HepG2 (cell line): ENCODE data around the gene IL1R1. TPM values are rescaled to one million over a fixed set of nuclear protein-coding genes. Genes with fewer than 3 reads are reported as not detected.

Source experiments
- AGO1 ChIP-seq: fragments of 200-400 bp; formaldehyde crosslinking; IDR thresholded peaks from 2 replicates; pipeline ENCODE4 v1.6.1; 2017; ENCODE audit warnings: mild to moderate bottlenecking, low read depth, low read length, moderate library complexity; ENCODE audit not compliant: poor library complexity, severe bottlenecking
- BORCS8-MEF2B ChIP-seq: sonication (generic); formaldehyde crosslinking; IDR thresholded peaks from 2 replicates; pipeline ENCODE4 v1.8.0; 2022; ENCODE audit warnings: mild to moderate bottlenecking, missing genetic modification reagents
- DPF2 ChIP-seq: sonication (generic); formaldehyde crosslinking; IDR thresholded peaks from 2 replicates; pipeline ENCODE4 v1.4.0; 2020; ENCODE audit warnings: mild to moderate bottlenecking, low read depth, missing genetic modification reagents, borderline replicate concordance
- FOXO4 ChIP-seq: sonication (generic); formaldehyde crosslinking; conservative IDR thresholded peaks from 2 replicates; pipeline ENCODE4 v1.8.1; 2023; ENCODE audit warnings: missing genetic modification reagents
- GABPB1 ChIP-seq: IDR thresholded peaks from 2 replicates; pipeline ENCODE4 v1.6.1; 2016; ENCODE audit warnings: mild to moderate bottlenecking, missing genetic modification reagents, moderate library complexity, missing compliant biosample characterization
- HNF1A ChIP-seq, 2 experiments: sonication (generic) in 1 of 2; formaldehyde crosslinking in 1 of 2; IDR thresholded peaks; 2 replicates each; pipeline versions ENCODE4 v1.4.0 to v1.6.1; 2016 to 2020; ENCODE audit warnings: borderline replicate concordance in 1 of 2, low read depth in 1 of 2, mild to moderate bottlenecking in 1 of 2, missing genetic modification reagents in 1 of 2
- JUND ChIP-seq: sonication (generic); formaldehyde crosslinking; IDR thresholded peaks from 2 replicates; pipeline ENCODE4 v1.8.0; 2022; ENCODE audit warnings: mild to moderate bottlenecking, missing genetic modification reagents
- KLF6 ChIP-seq: IDR thresholded peaks from 2 replicates; pipeline ENCODE4 v1.8.0; 2016; ENCODE audit warnings: missing biosample characterization, missing genetic modification reagents
- MYNN ChIP-seq: sonication (generic); formaldehyde crosslinking; IDR thresholded peaks from 2 replicates; pipeline ENCODE4 v1.4.0; 2020; ENCODE audit warnings: mild to moderate bottlenecking, low read depth, missing genetic modification reagents
- TEAD3 ChIP-seq: optimal IDR thresholded peaks from 2 replicates; pipeline ENCODE3; 2016; ENCODE audit warnings: borderline replicate concordance
- WIZ ChIP-seq: sonication (generic); formaldehyde crosslinking; IDR thresholded peaks from 2 replicates; pipeline ENCODE4 v1.5.1; 2020; ENCODE audit warnings: mild to moderate bottlenecking, missing genetic modification reagents
- ZBTB38 ChIP-seq: sonication (generic); formaldehyde crosslinking; IDR thresholded peaks from 2 replicates; pipeline ENCODE4 v1.5.1; 2020; ENCODE audit warnings: mild to moderate bottlenecking, missing genetic modification reagents
- ZBTB42 ChIP-seq: sonication (generic); formaldehyde crosslinking; IDR thresholded peaks from 2 replicates; pipeline ENCODE4 v1.5.0; 2020; ENCODE audit warnings: mild to moderate bottlenecking, missing genetic modification reagents
- ZNF362 ChIP-seq: sonication (generic); formaldehyde crosslinking; IDR thresholded peaks from 2 replicates; pipeline ENCODE4 v1.4.0; 2020; ENCODE audit warnings: missing genetic modification reagents, mild to moderate bottlenecking, borderline replicate concordance
- ZNF556 ChIP-seq: sonication (generic); formaldehyde crosslinking; IDR thresholded peaks from 2 replicates; pipeline ENCODE4 v1.4.0; 2020; ENCODE audit warnings: mild to moderate bottlenecking, missing genetic modification reagents, borderline replicate concordance
- ZNF687 ChIP-seq: sonication (generic); formaldehyde crosslinking; IDR thresholded peaks from 2 replicates; pipeline ENCODE4 v1.5.1; 2020; ENCODE audit warnings: mild to moderate bottlenecking, missing genetic modification reagents, moderate library complexity
- polyA plus RNA-seq, 8 experiments: library from polyadenylated mRNA; depleted of rRNA in 3 of 8; stranded (reverse) in 7 of 8; unstranded in 1 of 8; fragments of >200 nt; fragmentation: Illumina TruSeq in 4 of 8; extraction: Trizol in 4 of 8; gene quantifications; 2 replicates each; pipeline versions ENCODE4 v1.2.1 to v1.2.3, GENCODE V29; 2011 to 2016; ENCODE audit warnings: low read depth in 4 of 8, missing spikeins in 1 of 8, mixed read lengths in 1 of 8; ENCODE audit not compliant: insufficient read depth in 1 of 8
- total RNA-seq, 5 experiments: library from RNA; depleted of rRNA; stranded (reverse); fragments of >200 nt; fragmentation: Illumina TruSeq; extraction: Trizol; gene quantifications; 2 replicates each; pipeline ENCODE4 v1.2.3, GENCODE V29; 2016; ENCODE audit warnings: low read depth in 1 of 5

The IL1R1 gene
- total and polyA plus RNA-seq, 2 of the 13 experiments (the other 11 are each of a cell fraction or from before 2014, with no cell fraction given) = 38.0 to 93.1 TPM

- no peak for TF ChIP-seq HNF1A (IDR thresholded peaks at IDR 0.05; ENCODE audit: low read depth)
- no peak for TF ChIP-seq HNF1A (CRISPR knock-in tag; IDR thresholded peaks at IDR 0.05; ENCODE audit: borderline replicate concordance)
- 0 out of 2 replicates have a peak, but pooled peaks have one; percentile 44 for TF ChIP-seq FOXO4 (CRISPR knock-in tag)
- TF ChIP-seq BORCS8-MEF2B (CRISPR knock-in tag) = 0 out of 2 replicates have a peak, but pooled peaks have one; percentile 3
- TF ChIP-seq AGO1 = no peak
- no peak for TF ChIP-seq JUND (CRISPR knock-in tag)
- peak; percentile 59 for TF ChIP-seq TEAD3 (CRISPR knock-in tag)
- TF ChIP-seq KLF6 (CRISPR knock-in tag) = no peak
- 0 out of 2 replicates have a peak, but pooled peaks have one; percentile 16 for TF ChIP-seq DPF2
- TF ChIP-seq ZBTB38 (CRISPR knock-in tag) = peak; percentile 89
- TF ChIP-seq MYNN (CRISPR knock-in tag) = no peak
- TF ChIP-seq GABPB1 (CRISPR knock-in tag) = 0 out of 2 replicates have a peak, but pooled peaks have one; percentile 9
- 0 out of 2 replicates have a peak, but pooled peaks have one; percentile 38 for TF ChIP-seq ZBTB42 (CRISPR knock-in tag)
- TF ChIP-seq ZNF556 = no peak
- peak; percentile 57 for TF ChIP-seq ZNF687
- no peak for TF ChIP-seq WIZ (CRISPR knock-in tag)
- TF ChIP-seq ZNF362 (CRISPR knock-in tag) = peak; percentile 54; the same call in 1 of the 2 replicates
These were observed 38.3 kb upstream of the IL1R1 start (continued) for GRCh38 chr2:102103992-102104871.
